Measurements from ENCODE around the gene SRPX. TPM values are rescaled to one million over a fixed set of nuclear protein-coding genes. Genes with fewer than 3 reads are reported as not detected.

SRPX gene
- total RNA-seq, 2 donors from 2014 or later, result 228 to 294 TPM

DNA sequence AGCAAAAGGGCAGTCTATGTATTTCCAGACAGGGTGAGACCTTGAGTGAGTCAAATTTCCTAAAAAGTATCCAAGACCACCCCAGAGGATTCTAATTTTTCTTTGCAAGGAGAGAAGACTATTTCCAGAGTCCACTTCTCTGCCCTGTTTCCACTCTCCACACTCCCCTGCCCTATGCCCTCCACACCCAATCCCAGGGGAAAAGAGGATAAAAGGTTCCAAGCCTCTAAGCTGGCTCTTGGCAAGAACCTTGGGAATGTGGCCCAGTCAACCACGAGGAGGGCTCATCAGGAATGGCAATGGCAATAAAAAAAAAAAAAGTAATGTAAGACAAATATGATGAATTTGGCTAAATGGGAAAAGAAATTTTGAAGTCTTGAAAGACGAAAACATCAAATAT, 65.9 kb downstream of the SRPX start:
- intact Hi-C loops (cut with DNase I), result no loop called here
- DNase-seq (ENCODE audit: low spot score), result no peak

DNA sequence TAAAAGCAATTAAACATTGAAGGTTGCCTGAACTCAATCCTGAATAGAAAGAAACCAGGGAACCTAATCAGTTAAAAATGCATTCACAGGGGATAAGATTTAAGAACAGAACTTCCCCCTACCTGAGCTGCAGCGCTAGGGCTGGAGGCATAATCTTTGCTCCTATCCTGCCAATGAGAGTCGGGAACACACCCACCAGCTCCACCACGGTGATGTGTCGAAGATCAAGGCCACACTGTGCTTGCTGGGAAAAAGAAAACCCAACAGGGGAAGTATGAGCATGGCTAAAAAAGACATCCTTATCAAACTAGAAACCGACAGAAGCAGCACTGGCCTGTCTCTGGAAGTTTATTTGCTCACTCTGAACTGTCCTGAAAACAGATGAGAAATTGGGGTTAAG, 66.3 kb downstream of the SRPX start:
- intact Hi-C loops (cut with DNase I), result no loop called here
- DNase-seq (ENCODE audit: low spot score), result no peak

- no peak for DNase-seq (ENCODE audit: low spot score)
- intact Hi-C loops (cut with DNase I), result no loop called here
Observed at GRCh38 chrX:38151441-38151840, 69.2 kb downstream of the SRPX start.

DNA sequence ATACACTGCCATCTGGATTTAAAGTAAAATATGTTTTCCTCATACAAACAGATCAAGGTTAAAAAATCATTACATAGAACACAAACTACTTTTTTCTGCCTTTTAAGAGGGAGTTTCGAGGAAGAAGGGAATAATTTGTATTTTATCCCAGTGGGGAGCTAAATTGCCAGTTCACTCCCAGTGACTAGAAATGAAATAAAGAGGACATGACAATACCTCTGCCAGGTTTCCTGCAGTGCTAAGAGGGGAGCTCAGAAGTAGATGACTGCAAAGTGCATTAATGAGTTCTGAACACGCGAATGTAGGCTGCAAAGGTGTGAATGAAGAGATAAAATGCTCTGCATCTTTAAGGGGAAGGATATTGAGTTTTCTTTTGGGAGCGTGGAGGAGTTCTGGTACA, 69.7 kb downstream of the SRPX start:
- no peak for DNase-seq (ENCODE audit: low spot score)
- intact Hi-C loops (cut with DNase I), result no loop called here

GRCh38 chrX:38149016-38149415, 71.7 kb downstream of the SRPX start:
- DNase-seq (ENCODE audit: low spot score), result no peak
- intact Hi-C loops (cut with DNase I), result no loop called here

GRCh38 chrX:38142610-38143009, 78.1 kb downstream of the SRPX start:
- no peak for DNase-seq (ENCODE audit: low spot score)
- intact Hi-C loops (cut with DNase I), result no loop called here

- no peak for DNase-seq (ENCODE audit: low spot score)
- intact Hi-C loops (cut with DNase I), result no loop called here
Observed at GRCh38 chrX:38138900-38139299, 81.8 kb downstream of the SRPX start.

DNA sequence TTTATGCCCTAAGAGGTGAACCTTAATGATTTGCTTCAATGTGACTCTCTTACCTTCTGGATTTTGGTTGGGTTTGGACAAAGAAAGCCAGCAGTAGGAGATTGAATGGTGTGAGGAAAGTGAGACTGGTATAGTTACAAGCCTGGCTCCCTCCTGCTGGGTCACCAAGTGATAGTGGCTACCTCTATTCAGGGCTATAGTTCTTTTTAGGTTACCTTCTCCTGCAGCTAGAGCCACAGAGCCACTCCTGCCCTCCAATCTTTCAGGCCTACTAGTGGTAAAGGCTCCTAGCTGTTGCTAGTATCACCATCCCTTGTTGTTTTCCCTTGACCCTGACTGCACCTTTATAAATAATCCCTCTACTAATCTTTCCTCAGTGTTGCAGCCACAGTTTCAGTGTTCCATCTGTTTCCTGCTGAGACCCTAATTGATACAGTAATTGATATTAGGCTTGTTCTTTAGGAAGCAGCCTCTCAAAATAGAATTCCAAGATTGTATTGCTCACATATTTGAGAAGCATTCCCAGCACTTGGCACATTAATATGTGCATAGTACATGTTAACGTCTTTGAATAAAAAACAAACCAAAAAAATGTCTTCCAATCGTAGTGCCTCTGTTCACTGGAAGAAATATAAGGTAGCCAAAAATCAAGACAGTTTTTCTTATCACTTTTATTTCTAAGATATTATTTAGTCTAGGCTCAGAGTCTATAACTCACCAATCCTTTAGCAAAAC, 82.3 kb downstream of the SRPX start:
- intact Hi-C loops (cut with DNase I), result no loop called here
- no peak for DNase-seq (ENCODE audit: low spot score)

- no peak for DNase-seq (ENCODE audit: low spot score)
- intact Hi-C loops (cut with DNase I), result loop anchor here in 1 of 2 donors (1.0 to 5.0 kb wide), 2 partner anchors 8 to 1162 kb away; no protein-coding TSS in a partner anchor
Observed at GRCh38 chrX:38129366-38129765, 91.3 kb downstream of the SRPX start.

DNA sequence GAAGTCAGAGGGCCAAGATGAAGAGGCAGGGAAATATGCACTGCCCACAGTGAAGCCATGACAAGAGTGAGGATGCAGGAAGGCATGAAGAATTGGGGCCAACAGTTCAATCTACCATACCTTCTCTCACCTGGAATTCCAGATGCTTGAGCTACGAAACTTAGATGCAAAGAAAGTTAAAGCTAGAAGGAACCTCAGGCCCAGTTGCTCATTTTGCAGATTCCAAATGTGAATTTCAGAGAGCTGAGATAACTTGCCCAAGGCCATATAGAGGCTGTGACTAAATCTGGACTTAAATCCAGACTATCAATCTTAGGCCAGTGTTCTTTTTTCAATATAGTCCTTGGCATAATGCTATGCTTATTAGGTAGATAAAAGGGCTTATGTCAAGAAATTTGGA, 92.7 kb downstream of the SRPX start:
- intact Hi-C loops (cut with DNase I), result loop anchor here in 1 of 2 donors (5.0 kb wide), 1 partner anchor 1161 kb away; no protein-coding TSS in a partner anchor
- no peak for DNase-seq (ENCODE audit: low spot score)

GRCh38 chrX:38126179-38126578, 94.5 kb downstream of the SRPX start:
- intact Hi-C loops (cut with DNase I), result loop anchor here in 1 of 2 donors (5.0 kb wide), 1 partner anchor 1159 kb away; no protein-coding TSS in a partner anchor
- no peak for DNase-seq (ENCODE audit: low spot score)

DNA sequence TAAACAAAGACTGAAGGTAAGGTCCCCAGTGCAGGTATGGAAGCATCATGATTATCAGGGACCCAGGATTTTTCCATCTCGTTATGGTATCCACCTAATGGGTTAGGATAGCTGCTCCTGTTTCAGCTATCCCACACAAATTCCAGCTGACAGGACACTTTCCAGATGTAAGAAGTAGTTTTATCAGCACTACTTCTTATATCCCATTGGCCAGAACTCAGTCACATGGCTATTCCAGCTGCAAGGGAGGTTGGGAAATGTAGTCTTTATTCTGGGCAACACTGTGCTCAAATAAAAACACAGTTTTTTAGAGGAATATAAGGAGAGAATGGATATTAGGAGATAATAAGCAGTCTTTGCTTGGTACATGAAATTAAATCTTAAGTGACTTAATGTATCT, 96.7 kb downstream of the SRPX start:
- no peak for DNase-seq (ENCODE audit: low spot score)
- intact Hi-C loops (cut with DNase I), result no loop called here

GRCh38 chrX:38117485-38117884, 103.2 kb downstream of the SRPX start:
- intact Hi-C loops (cut with DNase I), result no loop called here
- no peak for DNase-seq (ENCODE audit: low spot score)

GRCh38 chrX:38116706-38117105, 104.0 kb downstream of the SRPX start:
- no peak for DNase-seq (ENCODE audit: low spot score)
- intact Hi-C loops (cut with DNase I), result no loop called here

DNA sequence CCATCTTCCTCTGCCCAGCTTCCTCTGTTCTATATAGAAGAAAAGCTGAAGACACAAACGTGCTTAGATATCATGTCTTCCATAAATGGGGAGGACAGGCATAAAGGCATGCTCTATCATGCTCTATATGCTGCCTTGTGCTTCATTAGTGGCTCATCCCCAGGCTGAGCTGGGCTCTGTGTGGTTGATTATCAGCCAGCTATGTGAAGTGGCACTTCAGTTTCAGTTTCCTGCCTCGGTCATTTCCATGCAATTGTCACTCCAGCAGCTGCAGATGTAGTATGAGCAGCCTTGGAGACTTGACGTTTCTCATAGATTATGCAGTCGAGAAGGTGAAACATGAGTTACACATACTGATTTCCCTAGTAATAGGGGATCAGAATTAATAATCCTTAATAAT, 108.1 kb downstream of the SRPX start:
- intact Hi-C loops (cut with DNase I), result no loop called here
- DNase-seq (ENCODE audit: low spot score), result no peak

- intact Hi-C loops (cut with DNase I), result no loop called here
- DNase-seq (ENCODE audit: low spot score), result no peak
Observed at GRCh38 chrX:38111196-38111595, 109.5 kb downstream of the SRPX start.

GRCh38 chrX:38110231-38110630, 110.4 kb downstream of the SRPX start:
- intact Hi-C loops (cut with DNase I), result no loop called here
- DNase-seq (ENCODE audit: low spot score), result no peak

DNA sequence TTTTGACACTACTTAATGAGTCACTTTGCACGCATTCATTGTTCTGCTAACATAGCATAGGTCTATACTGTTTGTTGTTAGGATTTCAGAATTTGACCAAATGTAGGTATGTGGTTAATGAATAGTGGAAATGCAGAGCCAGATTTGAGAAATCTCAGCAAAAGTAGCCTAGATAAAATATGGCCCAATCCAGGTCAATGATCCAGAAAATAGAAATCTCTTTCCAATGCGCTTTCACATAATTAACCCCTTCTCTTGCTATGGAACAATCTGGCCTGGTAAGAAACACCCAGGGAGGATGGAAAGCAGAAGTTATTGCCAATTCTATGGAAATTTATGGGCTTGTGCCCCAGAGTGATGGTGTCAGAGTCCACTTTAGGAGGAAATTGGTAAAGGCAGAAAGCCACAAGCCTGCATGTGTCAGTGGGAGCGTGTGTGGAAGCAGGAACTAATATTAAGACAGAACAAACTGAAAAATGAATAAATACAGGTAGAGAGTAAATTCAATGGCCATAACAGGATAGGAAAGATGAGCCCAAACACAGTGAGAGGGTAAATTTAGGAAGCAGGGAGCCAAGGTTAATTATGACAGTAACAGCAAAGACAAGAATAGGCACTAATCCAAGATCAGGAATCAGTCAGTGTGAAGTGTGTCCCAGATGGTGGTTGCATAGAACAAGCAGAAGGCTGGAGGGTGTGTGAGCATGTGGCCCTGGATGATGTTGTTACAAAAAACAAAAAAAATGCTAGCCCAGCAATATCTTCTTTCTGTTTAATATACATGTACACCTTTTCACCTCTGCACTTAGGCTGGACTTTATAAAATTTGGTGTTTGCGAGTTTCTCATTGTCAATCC, 111.4 kb downstream of the SRPX start:
- DNase-seq (ENCODE audit: low spot score), result no peak
- intact Hi-C loops (cut with DNase I), result no loop called here

GRCh38 chrX:38108364-38108763, 112.3 kb downstream of the SRPX start:
- intact Hi-C loops (cut with DNase I), result no loop called here
- no peak for DNase-seq (ENCODE audit: low spot score)

GRCh38 chrX:38106991-38107655, 113.5 kb downstream of the SRPX start:
- intact Hi-C loops (cut with DNase I), result no loop called here
- no peak for DNase-seq (ENCODE audit: low spot score)

Measured in posterior vena cava (tissue), 2 donors.